Sigmoid colon (tissue), 4 donors: ENCODE results near the gene KRTAP16-1.

Experiments used
- CTCF ChIP-seq, 4 experiments: fragments of 450-650 bp in 3 of 4; fragments of 200-600 bp in 1 of 4; IDR thresholded peaks; one replicate each; pipeline ENCODE4 v1.5.1; 2016 to 2019; ENCODE audit warnings: antibody characterized with exemption in 4 of 4, mild to moderate bottlenecking in 3 of 4, moderate library complexity in 2 of 4
- EP300 ChIP-seq, 4 donors: sonication (generic); formaldehyde crosslinking; IDR thresholded peaks; one replicate each; pipeline ENCODE4 v1.6.1; 2017; ENCODE audit warnings: antibody characterized with exemption in 4 of 4
- POLR2A ChIP-seq, 2 donors: fragments of 450-650 bp; IDR thresholded peaks; one replicate each; pipeline ENCODE4 v1.6.1; 2016; ENCODE audit warnings: antibody characterized with exemption in 2 of 2, mild to moderate bottlenecking in 2 of 2, moderate library complexity in 2 of 2

DNA sequence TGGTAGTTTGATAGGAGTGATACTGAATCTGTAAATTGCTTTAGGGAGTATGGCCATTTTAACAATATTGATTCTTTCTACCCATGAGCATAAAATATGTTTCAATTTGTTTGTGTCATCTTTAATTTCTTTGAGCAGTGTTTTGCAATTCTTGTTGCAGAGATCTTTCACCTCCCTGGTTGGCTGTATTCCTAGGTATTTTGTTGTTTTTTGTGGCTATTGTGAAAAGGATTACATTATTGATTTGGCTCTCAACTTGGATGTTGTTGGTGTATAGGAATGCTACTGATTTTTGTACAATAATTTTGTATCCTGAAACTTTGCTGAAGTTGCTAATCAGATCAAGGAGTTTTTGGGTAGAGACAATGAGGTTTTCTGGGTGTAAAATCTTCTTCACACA lies 50.7 kb downstream of the KRTAP16-1 start:
- TF ChIP-seq CTCF (IDR thresholded peaks at IDR 0.05) (no peak), EP300 (IDR thresholded peaks at IDR 0.05) (no peak), POLR2A (IDR thresholded peaks at IDR 0.05) (no peak)
